Measurements from ENCODE around the gene ABCC5. TPM values are rescaled to one million over a fixed set of nuclear protein-coding genes. Genes with fewer than 3 reads are reported as not detected.

ABCC5 gene
- total and polyA plus RNA-seq, 2 donors from 2014 or later: 31.9 to 39.3 TPM

- intact Hi-C loops (cut with DNase I): loop anchor here (10.0 kb wide), 1 partner anchor 118 kb away; the partner anchor contains the start of gene ABCC5
- H3K4me1 ChIP-seq (ENCODE audit: control insufficient read depth in 2 of 3, insufficient read depth in 2 of 3, low read depth in 1 of 3, low read length in 3 of 3): no peaks in the 10 kb centered on the region
- TF ChIP-seq CTCF (IDR thresholded peaks at IDR 0.05; ENCODE audit: borderline replicate concordance, extremely low read depth, insufficient read depth): no peak
- no peaks in the 10 kb centered on the region for H3K36me3 ChIP-seq (ENCODE audit: control insufficient read depth in 2 of 3, insufficient read depth in 3 of 3, low read length in 3 of 3)
- H3K27ac ChIP-seq (ENCODE audit: low read depth in 2 of 2, low read length in 2 of 2): no peak overlapping the region
- no peak overlapping the region for H3K9ac ChIP-seq (ENCODE audit: low read length in 3 of 3)
- DNase-seq (no peak), FAIRE-seq (no peak)
- H3K27me3 ChIP-seq (ENCODE audit: control insufficient read depth, insufficient read depth, low read length): no peaks in the 10 kb centered on the region
- no peak overlapping the region for H3K4me3 ChIP-seq (ENCODE audit: low read length in 3 of 3)
- H3K9me3 ChIP-seq (ENCODE audit: control insufficient read depth in 2 of 3, insufficient read depth in 1 of 3, low read length in 3 of 3): no peaks in the 10 kb centered on the region
These were observed 121.1 kb downstream of the ABCC5 start for GRCh38 chr3:183896610-183897009.

GRCh38 chr3:183896184-183896583 is 121.5 kb downstream of the ABCC5 start:
- TF ChIP-seq CTCF (IDR thresholded peaks at IDR 0.05; ENCODE audit: borderline replicate concordance, extremely low read depth, insufficient read depth): no peak
- H3K9me3 ChIP-seq (ENCODE audit: control insufficient read depth in 2 of 3, insufficient read depth in 1 of 3, low read length in 3 of 3): no peaks in the 10 kb centered on the region
- no peaks in the 10 kb centered on the region for H3K36me3 ChIP-seq (ENCODE audit: control insufficient read depth in 2 of 3, insufficient read depth in 3 of 3, low read length in 3 of 3)
- no peak overlapping the region for H3K9ac ChIP-seq (ENCODE audit: low read length in 3 of 3)
- H3K27ac ChIP-seq (ENCODE audit: low read depth in 2 of 2, low read length in 2 of 2): no peak overlapping the region
- no peak for DNase-seq
- H3K4me3 ChIP-seq (ENCODE audit: low read length in 3 of 3): no peak overlapping the region
- H3K4me1 ChIP-seq (ENCODE audit: control insufficient read depth in 2 of 3, insufficient read depth in 2 of 3, low read depth in 1 of 3, low read length in 3 of 3): no peaks in the 10 kb centered on the region
- H3K27me3 ChIP-seq (ENCODE audit: control insufficient read depth, insufficient read depth, low read length): no peaks in the 10 kb centered on the region
- intact Hi-C loops (cut with DNase I): loop anchor here (10.0 kb wide), 1 partner anchor 119 kb away; the partner anchor contains the start of gene ABCC5
- no peak for FAIRE-seq

- Histone ChIP-seq H3K9ac (ENCODE audit: low read length in 3 of 3) (no peak overlapping the region), H3K4me1 (ENCODE audit: control insufficient read depth in 2 of 3, insufficient read depth in 2 of 3, low read depth in 1 of 3, low read length in 3 of 3) (no peaks in the 10 kb centered on the region), H3K4me3 (ENCODE audit: low read length in 3 of 3) (no peak overlapping the region), H3K27ac (ENCODE audit: low read depth in 2 of 2, low read length in 2 of 2) (no peak overlapping the region), H3K36me3 (ENCODE audit: control insufficient read depth in 2 of 3, insufficient read depth in 3 of 3, low read length in 3 of 3) (no peaks in the 10 kb centered on the region), H3K9me3 (ENCODE audit: control insufficient read depth in 2 of 3, insufficient read depth in 1 of 3, low read length in 3 of 3) (no peaks in the 10 kb centered on the region), H3K27me3 (ENCODE audit: control insufficient read depth, insufficient read depth, low read length) (no peaks in the 10 kb centered on the region)
- intact Hi-C loops (cut with DNase I): loop anchor here (10.0 kb wide), 1 partner anchor 119 kb away; the partner anchor contains the start of gene ABCC5
- DNase-seq: no peak
- TF ChIP-seq CTCF (IDR thresholded peaks at IDR 0.05; ENCODE audit: borderline replicate concordance, extremely low read depth, insufficient read depth): no peak
- FAIRE-seq: no peak
These were observed 121.9 kb downstream of the ABCC5 start for GRCh38 chr3:183895774-183896173.

GRCh38 chr3:183895296-183895695 is 122.4 kb downstream of the ABCC5 start:
- TF ChIP-seq CTCF (IDR thresholded peaks at IDR 0.05; ENCODE audit: borderline replicate concordance, extremely low read depth, insufficient read depth): peak; percentile 87

More at GRCh38 chr3:183895296-183895695, 122.4 kb downstream of the ABCC5 start:
- Histone ChIP-seq H3K36me3 (ENCODE audit: control insufficient read depth in 2 of 3, insufficient read depth in 3 of 3, low read length in 3 of 3) (no peaks in the 10 kb centered on the region), H3K9ac (ENCODE audit: low read length in 3 of 3) (no peak overlapping the region), H3K4me3 (ENCODE audit: low read length in 3 of 3) (no peak overlapping the region), H3K27me3 (ENCODE audit: control insufficient read depth, insufficient read depth, low read length) (no peaks in the 10 kb centered on the region), H3K27ac (ENCODE audit: low read depth in 2 of 2, low read length in 2 of 2) (no peak overlapping the region), H3K4me1 (ENCODE audit: control insufficient read depth in 2 of 3, insufficient read depth in 2 of 3, low read depth in 1 of 3, low read length in 3 of 3) (no peaks in the 10 kb centered on the region), H3K9me3 (ENCODE audit: control insufficient read depth in 2 of 3, insufficient read depth in 1 of 3, low read length in 3 of 3) (no peaks in the 10 kb centered on the region)
- intact Hi-C loops (cut with DNase I): loop anchor here (10.0 kb wide), 1 partner anchor 120 kb away; the partner anchor contains the start of gene ABCC5
- peak; percentile 38 for FAIRE-seq
- peak in 3 of 5 donors; percentile 30 to 70 (median 36) for DNase-seq

Data from kidney (tissue), 14 donors.